ENCODE measurements around the gene PCDHGB2. TPM values are rescaled to one million over a fixed set of nuclear protein-coding genes. Genes with fewer than 3 reads are reported as not detected.
"Not testable (repeated sequence)": the region's sequence is repeated elsewhere in the genome, so short reads cannot be mapped to it uniquely, and the experiment has no call there.

The PCDHGB2 gene
- total RNA-seq (under 1 TPM; 0.44 to 0.45 TPM), total RNA-seq (0.08 to 0.12 reads per million in 2 donors)

DNA sequence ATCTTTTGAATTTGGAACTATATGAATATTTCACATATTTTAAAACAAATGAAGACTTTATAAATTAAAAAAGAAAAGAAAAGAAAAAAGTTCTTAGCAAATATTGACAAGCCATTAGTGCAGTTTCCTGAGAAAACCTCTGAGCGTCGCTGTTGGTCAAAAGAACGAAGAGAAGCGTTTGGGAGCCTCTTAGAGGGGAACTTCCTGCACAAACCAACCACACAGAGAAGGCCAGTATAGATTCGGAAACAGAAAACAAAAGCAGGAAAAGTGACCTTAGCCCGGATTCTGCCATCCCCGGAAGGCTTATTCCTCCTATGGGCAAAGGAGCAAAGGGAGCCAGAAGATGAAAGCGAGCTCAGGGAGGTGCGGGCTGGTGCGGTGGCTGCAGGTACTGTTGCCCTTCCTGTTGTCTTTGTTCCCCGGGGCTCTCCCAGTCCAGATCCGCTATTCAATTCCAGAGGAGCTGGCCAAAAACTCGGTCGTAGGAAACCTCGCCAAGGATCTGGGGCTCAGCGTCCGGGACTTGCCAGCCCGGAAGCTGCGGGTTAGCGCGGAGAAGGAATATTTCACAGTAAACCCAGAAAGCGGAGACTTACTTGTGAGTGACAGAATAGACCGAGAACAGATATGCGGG is at the start of gene PCDHGB2:
TSS of gene PCDHGB2 (plus strand) at position 205 of the 637 bp plus-strand sequence. CDS start at position 347, 142 bp downstream.
- H3K27ac Mint-ChIP-seq = no peak within 1 kb of the TSS
- H3K9me3 ChIP-seq (ENCODE audit: control insufficient read depth, low read length, poor library complexity, severe bottlenecking) = peaks cover 8% of the 10 kb centered on the region
- no peak for DNase-seq
- H3K4me1 Mint-ChIP-seq = no peaks in the 10 kb centered on the region
- H3K36me3 Mint-ChIP-seq (ENCODE audit: low read depth) = peaks cover 8% of the 10 kb centered on the region
- peak; percentile 40 for ATAC-seq
- peak within 1 kb of the TSS; percentile 52 for H3K4me3 Mint-ChIP-seq
- H3K27me3 Mint-ChIP-seq = peaks cover 49% of the 10 kb centered on the region

DNA sequence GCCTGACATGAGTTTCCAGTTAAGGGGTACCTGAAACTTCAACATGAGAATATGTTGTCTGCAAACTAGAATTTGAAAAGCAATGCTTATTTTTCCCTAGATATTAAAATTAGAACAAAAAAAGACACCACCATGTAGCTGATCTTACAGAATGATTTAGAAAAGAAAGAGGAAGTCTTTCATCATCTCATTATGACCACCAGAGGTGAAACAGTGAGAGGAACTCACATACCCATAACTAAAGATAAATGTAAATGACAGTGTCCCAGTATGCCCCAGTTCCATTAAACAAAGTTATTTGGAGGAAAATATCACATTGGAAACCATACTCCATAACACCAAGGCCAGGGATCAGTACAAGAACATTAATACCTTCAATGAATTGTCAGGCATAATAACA is 46.1 kb upstream of the PCDHGB2 start:
- H3K27me3 Mint-ChIP-seq = no peaks in the 10 kb centered on the region
- H3K27ac Mint-ChIP-seq = no peak overlapping the region
- no peaks in the 10 kb centered on the region for H3K4me1 Mint-ChIP-seq
- H3K36me3 Mint-ChIP-seq (ENCODE audit: low read depth) = peaks cover 9% of the 10 kb centered on the region
- ATAC-seq (no peak), DNase-seq (no peak)
- H3K4me3 Mint-ChIP-seq = no peak overlapping the region
- H3K9me3 ChIP-seq (ENCODE audit: control insufficient read depth, low read length, poor library complexity, severe bottlenecking) = peaks cover 21% of the 10 kb centered on the region

DNA sequence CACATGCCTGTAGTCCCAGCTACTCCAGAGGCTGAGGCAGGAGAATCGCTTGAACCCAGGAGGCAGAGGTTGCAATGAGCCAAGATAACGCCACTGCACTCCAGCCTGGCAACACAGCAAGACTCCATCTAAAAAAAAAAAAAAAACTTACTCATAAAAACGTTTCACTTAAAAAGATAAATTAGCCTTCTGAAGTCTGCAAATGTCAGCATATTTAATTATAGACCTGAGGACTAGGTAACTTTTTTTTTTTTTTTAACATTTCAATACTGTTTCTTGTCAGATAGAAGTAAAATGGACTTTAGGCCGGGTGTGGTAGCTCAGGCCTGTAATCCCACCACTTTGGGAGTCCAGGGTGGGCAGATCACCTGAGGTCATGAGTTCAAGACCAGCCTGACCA is 42.8 kb upstream of the PCDHGB2 start:
- ATAC-seq, H3K27me3 Mint-ChIP-seq, H3K4me3 Mint-ChIP-seq, DNase-seq, H3K4me1 Mint-ChIP-seq: not testable (repeated sequence)
- peaks cover 38% of the 10 kb centered on the region for H3K9me3 ChIP-seq (ENCODE audit: control insufficient read depth, low read length, poor library complexity, severe bottlenecking)
- Mint-ChIP-seq H3K36me3 (ENCODE audit: low read depth) (peaks cover 12% of the 10 kb centered on the region), H3K27ac (peak overlapping the region; percentile 12)

DNA sequence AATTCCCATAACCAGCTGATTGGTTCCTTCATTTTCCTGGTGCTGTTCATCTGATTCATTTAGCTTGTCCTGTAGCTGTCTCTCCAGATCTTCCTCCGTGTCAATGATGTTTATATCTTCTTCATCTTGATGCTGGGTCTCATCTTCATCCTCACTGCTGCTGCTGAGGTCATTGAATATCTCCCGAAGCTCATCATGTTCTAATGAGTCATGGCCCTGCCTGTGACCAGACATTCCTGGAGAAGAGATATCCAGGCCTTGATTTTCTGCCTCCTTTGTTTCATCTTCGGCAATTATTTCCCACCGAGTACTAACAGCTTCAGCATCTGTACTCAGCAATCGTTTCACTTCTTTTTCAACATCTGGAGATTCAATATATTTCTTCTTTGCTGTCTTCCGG is 40.6 kb upstream of the PCDHGB2 start:
- ATAC-seq (no peak), DNase-seq (no peak)
- H3K9me3 ChIP-seq (ENCODE audit: control insufficient read depth, low read length, poor library complexity, severe bottlenecking) = peaks cover 30% of the 10 kb centered on the region
- peaks cover 10% of the 10 kb centered on the region for H3K4me1 Mint-ChIP-seq
- H3K27ac Mint-ChIP-seq = peak overlapping the region; percentile 95
- no peaks in the 10 kb centered on the region for H3K27me3 Mint-ChIP-seq
- H3K4me3 Mint-ChIP-seq = peak overlapping the region; percentile 94
- peaks cover 12% of the 10 kb centered on the region for H3K36me3 Mint-ChIP-seq (ENCODE audit: low read depth)

DNA sequence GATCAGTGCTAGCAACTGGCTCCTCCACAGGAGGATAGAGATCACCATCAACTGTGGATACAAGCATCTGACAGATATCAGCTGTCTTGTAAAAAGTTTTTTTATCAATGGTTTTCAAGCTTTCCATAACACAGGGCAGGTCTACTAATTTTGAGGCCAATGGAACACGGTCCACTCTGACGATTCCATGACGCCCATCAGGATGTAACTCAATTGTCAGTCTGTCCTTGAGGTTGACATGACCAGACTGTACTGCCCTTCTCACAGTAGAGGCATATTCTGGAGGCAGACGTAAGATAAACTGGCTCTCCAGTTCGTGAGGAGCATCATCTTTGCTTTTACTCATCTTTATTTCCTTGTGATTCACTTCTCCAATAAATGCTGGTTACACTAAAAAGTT is 40.1 kb upstream of the PCDHGB2 start:
- H3K9me3 ChIP-seq (ENCODE audit: control insufficient read depth, low read length, poor library complexity, severe bottlenecking) = peaks cover 30% of the 10 kb centered on the region
- Mint-ChIP-seq H3K36me3 (ENCODE audit: low read depth) (peaks cover 12% of the 10 kb centered on the region), H3K27ac (peak overlapping the region; percentile 95)

DNA sequence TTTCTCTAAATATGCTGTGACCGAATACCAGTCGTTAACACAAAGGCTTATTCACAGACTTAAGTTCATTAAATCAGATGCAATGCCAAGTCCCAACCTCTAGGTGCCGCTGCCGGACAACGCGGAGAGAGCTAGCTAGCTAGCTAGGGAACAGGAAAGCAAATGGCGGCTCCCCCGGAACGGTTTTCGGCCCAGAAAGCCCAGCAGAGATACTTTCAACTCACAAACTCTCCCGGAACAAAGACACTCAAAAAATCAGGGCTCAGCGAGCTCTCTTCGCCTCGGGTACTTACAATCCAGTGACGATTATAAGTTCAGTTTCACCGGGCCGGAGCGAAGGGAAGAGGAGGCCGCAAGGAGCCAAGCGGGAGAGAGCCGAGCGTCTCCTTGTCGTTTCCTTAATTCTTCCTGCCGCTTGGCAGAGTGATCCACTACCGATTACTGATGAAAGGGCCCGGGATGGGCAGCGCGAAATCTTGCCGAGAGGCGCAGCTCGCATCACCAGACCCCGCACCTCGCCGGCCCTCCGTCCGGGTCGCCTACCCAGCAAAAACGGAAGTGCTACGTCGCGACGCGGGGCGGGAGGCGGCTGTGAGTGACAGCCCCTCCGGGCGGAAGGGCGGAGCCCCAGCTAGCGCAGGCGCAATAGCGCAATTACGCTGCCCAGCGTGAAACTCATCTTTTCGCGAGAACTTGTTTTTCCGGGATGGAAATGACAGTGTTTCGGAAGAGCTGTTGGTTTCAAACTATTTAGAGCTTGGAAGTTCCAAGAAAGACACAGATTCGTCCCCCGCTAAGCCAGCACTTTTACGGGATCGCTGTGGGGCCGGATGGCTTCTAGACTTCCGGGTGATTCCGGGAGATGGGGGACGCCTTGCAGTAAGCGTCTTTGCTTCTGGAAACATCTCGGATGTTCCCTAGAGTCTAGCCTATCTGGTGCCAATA is 39.3 kb upstream of the PCDHGB2 start, which contains the start of gene TAF7:
TSS of gene TAF7 (minus strand) at position 560 of the 945 bp plus-strand sequence. CDS start 740 bp downstream, outside the sequence.
- peaks cover 11% of the 10 kb centered on the region for H3K36me3 Mint-ChIP-seq (ENCODE audit: low read depth)
- peak within 1 kb of the TSS; percentile 95 for H3K27ac Mint-ChIP-seq
- DNase-seq (peak; percentile 83 to 91 (median 86)), ATAC-seq (peak; percentile 91)
- peaks cover 10% of the 10 kb centered on the region for H3K4me1 Mint-ChIP-seq
- peak within 1 kb of the TSS; percentile 94 for H3K4me3 Mint-ChIP-seq
- H3K27me3 Mint-ChIP-seq = no peaks in the 10 kb centered on the region
- peaks cover 30% of the 10 kb centered on the region for H3K9me3 ChIP-seq (ENCODE audit: control insufficient read depth, low read length, poor library complexity, severe bottlenecking)

More for the DNA sequence above, 40.1 kb upstream of the PCDHGB2 start:
- ATAC-seq (no peak), DNase-seq (no peak)
- peak overlapping the region; percentile 94 for H3K4me3 Mint-ChIP-seq
- no peaks in the 10 kb centered on the region for H3K27me3 Mint-ChIP-seq
- H3K4me1 Mint-ChIP-seq = peaks cover 10% of the 10 kb centered on the region

DNA sequence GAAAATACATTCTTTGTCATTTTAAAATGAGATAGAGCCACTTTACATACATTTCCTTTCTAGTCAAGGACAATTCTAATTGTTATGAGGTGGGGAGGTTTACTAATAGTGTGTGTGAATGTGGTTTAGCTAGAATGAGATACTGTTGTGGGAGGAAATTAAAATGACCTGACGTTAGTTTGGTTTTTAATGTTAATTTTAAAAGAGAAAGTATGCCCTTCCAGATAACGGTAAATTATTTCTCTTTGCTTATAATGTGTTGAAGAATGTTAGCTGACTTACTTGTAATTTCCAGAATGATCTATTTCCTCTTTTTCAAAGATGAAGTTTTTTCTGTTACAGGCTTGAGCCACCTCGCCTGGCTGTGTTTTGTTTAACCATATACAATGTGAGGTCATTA is 37.5 kb upstream of the PCDHGB2 start:
- H3K9me3 ChIP-seq (ENCODE audit: control insufficient read depth, low read length, poor library complexity, severe bottlenecking) = peaks cover 23% of the 10 kb centered on the region
- H3K27ac Mint-ChIP-seq = no peak overlapping the region
- peaks cover 4% of the 10 kb centered on the region for H3K27me3 Mint-ChIP-seq
- H3K4me3 Mint-ChIP-seq = no peak overlapping the region
- no peak for DNase-seq
- no peak for ATAC-seq
- peaks cover 10% of the 10 kb centered on the region for H3K4me1 Mint-ChIP-seq
- peaks cover 8% of the 10 kb centered on the region for H3K36me3 Mint-ChIP-seq (ENCODE audit: low read depth)

DNA sequence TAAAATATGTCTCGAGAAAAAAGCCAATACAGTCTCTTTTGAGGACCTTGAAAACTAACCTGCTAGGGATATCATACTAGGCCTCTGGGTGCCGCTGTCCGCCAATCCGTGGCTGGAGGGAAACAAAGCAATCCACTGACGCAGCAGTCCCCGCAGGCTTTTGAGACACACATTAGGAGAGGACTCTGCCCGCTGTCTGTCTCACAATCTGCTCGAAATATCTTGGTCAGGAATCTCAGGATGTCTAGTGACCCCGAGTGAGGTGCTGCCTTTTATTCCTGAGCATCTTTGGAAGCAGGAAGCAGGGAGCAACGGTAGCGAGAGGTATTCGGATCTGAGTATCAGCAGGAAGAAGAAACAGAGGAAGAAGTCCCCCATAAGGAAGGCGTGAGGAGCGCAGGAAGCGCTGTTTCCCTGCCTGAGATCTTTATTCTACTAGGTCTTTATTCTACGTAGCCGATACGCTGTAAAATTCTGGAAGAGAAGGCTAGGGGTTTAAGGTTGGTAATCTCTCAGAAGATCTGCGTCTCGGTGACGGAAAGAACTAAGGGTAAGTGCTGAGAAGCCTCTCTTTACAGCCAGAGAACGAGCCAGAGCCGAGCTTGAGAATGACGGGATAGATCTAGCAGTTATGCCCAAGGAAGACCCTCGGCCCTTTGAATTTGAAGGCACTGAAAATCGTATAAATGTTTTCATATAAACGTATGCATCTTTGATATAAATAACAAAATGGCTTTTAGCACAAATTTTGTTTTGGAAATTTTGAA is 33.5 kb upstream of the PCDHGB2 start:
- Mint-ChIP-seq H3K36me3 (ENCODE audit: low read depth) (no peaks in the 10 kb centered on the region), H3K27me3 (peaks cover 19% of the 10 kb centered on the region)

DNA sequence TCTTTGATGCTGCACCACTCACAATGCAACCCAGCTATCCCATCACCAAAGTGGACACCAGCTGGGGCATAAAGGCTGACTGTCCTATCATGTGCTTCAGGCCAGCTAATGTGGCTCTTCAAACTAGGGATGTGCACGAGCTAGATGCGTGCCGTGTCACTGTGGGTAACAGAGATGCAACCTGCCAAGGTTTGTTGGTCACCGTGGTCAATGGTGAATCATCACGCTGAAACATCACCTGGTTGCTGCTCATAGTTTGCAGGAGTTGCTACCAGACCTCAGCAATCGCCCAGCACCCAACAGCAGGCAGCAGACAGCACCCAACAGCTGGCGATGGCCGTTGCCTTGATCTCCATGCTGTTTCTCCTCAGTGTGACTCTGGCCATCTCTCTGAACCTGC is 31.6 kb upstream of the PCDHGB2 start:
- no peaks in the 10 kb centered on the region for H3K36me3 Mint-ChIP-seq (ENCODE audit: low read depth)
- ATAC-seq = no peak
- H3K4me3 Mint-ChIP-seq = no peak overlapping the region
- no peak for DNase-seq
- H3K4me1 Mint-ChIP-seq = no peaks in the 10 kb centered on the region
- peaks cover 14% of the 10 kb centered on the region for H3K9me3 ChIP-seq (ENCODE audit: control insufficient read depth, low read length, poor library complexity, severe bottlenecking)
- no peak overlapping the region for H3K27ac Mint-ChIP-seq
- H3K27me3 Mint-ChIP-seq = peaks cover 23% of the 10 kb centered on the region

More for the DNA sequence above, 33.5 kb upstream of the PCDHGB2 start:
- peaks cover 8% of the 10 kb centered on the region for H3K9me3 ChIP-seq (ENCODE audit: control insufficient read depth, low read length, poor library complexity, severe bottlenecking)
- DNase-seq (peak; percentile 18 to 50 (median 45)), ATAC-seq (peak; percentile 95)
- Mint-ChIP-seq H3K4me1 (no peaks in the 10 kb centered on the region), H3K27ac (peak overlapping the region; percentile 66), H3K4me3 (peak overlapping the region; percentile 89)

DNA sequence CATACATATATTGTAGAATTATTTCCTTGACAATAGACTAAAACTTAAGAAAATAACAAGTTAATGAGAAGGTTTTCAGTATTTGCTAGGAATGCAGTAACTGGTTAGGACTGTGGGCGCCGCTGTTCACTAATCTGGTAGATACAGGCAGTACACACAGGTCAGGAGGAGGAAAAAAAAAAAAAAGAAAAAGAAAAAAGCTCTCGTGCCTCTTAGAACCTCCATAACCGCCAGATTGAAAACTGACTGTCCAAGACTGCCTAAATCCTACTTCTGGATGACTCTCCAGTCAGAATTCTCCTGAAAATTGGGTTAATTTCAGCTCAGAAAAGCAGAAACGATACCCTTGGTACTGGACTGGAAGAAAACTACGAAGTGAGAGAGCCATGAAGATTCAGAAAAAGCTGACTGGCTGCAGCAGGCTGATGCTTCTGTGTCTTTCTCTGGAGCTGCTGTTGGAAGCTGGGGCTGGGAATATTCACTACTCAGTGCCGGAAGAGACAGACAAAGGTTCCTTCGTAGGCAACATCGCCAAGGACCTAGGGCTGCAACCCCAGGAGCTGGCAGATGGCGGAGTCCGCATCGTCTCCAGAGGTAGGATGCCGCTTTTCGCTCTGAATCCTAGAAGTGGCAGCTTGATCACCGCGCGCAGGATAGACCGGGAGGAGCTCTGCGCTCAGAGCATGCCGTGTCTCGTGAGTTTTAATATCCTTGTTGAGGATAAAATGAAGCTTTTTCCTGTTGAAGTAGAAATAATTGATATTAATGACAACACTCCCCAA is 29.3 kb upstream of the PCDHGB2 start, which contains the start of gene PCDHGA1:
TSS of gene PCDHGA1 (plus strand) at position 216 of the 782 bp plus-strand sequence.
- peaks cover 18% of the 10 kb centered on the region for H3K9me3 ChIP-seq (ENCODE audit: control insufficient read depth, low read length, poor library complexity, severe bottlenecking)

DNA sequence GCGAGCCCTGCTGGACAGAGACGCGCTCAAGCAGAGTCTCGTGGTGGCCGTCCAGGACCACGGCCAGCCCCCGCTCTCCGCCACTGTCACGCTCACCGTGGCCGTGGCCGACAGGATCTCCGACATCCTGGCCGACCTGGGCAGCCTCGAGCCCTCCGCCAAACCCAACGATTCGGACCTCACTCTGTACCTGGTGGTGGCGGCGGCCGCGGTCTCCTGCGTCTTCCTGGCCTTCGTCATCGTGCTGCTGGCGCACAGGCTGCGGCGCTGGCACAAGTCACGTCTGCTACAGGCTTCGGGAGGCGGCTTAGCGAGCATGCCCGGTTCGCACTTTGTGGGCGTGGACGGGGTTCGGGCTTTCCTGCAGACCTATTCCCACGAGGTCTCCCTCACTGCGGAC is 27.2 kb upstream of the PCDHGB2 start:
- H3K27me3 Mint-ChIP-seq = peaks cover 24% of the 10 kb centered on the region
- DNase-seq; H3K36me3 Mint-ChIP-seq (ENCODE audit: low read depth); H3K27ac Mint-ChIP-seq; ATAC-seq; H3K4me3 Mint-ChIP-seq; H3K4me1 Mint-ChIP-seq: not testable (repeated sequence)
- H3K9me3 ChIP-seq (ENCODE audit: control insufficient read depth, low read length, poor library complexity, severe bottlenecking) = peaks cover 20% of the 10 kb centered on the region

More for the DNA sequence above, 29.3 kb upstream of the PCDHGB2 start, which contains the start of gene PCDHGA1:
- peaks cover 2% of the 10 kb centered on the region for H3K36me3 Mint-ChIP-seq (ENCODE audit: low read depth)
- no peaks in the 10 kb centered on the region for H3K4me1 Mint-ChIP-seq
- H3K27me3 Mint-ChIP-seq = peaks cover 29% of the 10 kb centered on the region
- no peak within 1 kb of the TSS for H3K27ac Mint-ChIP-seq
- peak; percentile 53 for ATAC-seq
- no peak within 1 kb of the TSS for H3K4me3 Mint-ChIP-seq
- no peak for DNase-seq

All from T-helper 17 cell (primary cell).